K562 (cell line): ENCODE results near the gene ENTREP3.

Experiments used
- ELF1 ChIP-seq: fragments of 200-800 bp; sonication (Bioruptor generic); IDR thresholded peaks from 2 replicates; pipeline ENCODE4 v1.6.1; 2016; ENCODE audit warnings: missing genetic modification characterization, missing compliant biosample characterization
- MXI1 ChIP-seq: IDR thresholded peaks from 2 replicates; pipeline ENCODE4 v1.6.1; 2011; ENCODE audit warnings: low read depth, mild to moderate bottlenecking, improper control_type of control experiment, low read length
- NRF1 ChIP-seq, 2 experiments: fragments of 450-650 bp; IDR thresholded peaks in 1 of 2; conservative IDR thresholded peaks in 1 of 2; 2 replicates each; pipeline ENCODE4 v1.6.1; 2014; ENCODE audit warnings: mild to moderate bottlenecking in 2 of 2
- POLR2A ChIP-seq: fragments of 450-650 bp; conservative IDR thresholded peaks from 2 replicates; pipeline ENCODE4 v1.6.1; 2016
- PRPF4 ChIP-seq: fragments of 200-400 bp; formaldehyde crosslinking; IDR thresholded peaks from one replicate; pipeline ENCODE4 v1.6.1; 2017; ENCODE audit warnings: low read length, low read depth, mild to moderate bottlenecking; ENCODE audit not compliant: insufficient read depth, poor library complexity, severe bottlenecking
- SMARCE1 ChIP-seq: fragments of 450-650 bp; IDR thresholded peaks from 2 replicates; pipeline ENCODE4 v1.7.1; 2016; ENCODE audit warnings: mild to moderate bottlenecking
- SNRNP70 ChIP-seq: fragments of 200-400 bp; formaldehyde crosslinking; optimal IDR thresholded peaks from 2 replicates; pipeline ENCODE3; 2017; ENCODE audit warnings: low read depth, low read length
- TAF1 ChIP-seq: IDR thresholded peaks from 2 replicates; pipeline ENCODE4 v1.6.1; 2011; ENCODE audit warnings: mild to moderate bottlenecking, low read length, moderate library complexity; ENCODE audit not compliant: insufficient read depth, control insufficient read depth, severe bottlenecking; ENCODE audit errors: extremely low read depth
- ZNF274 ChIP-seq: IDR thresholded peaks from 2 replicates; pipeline ENCODE4 v1.6.1; 2011; ENCODE audit warnings: low read depth, mild to moderate bottlenecking, low read length, moderate library complexity, borderline replicate concordance
- TF ChIP-seq, protein P1 (sequence below), 3 experiments: IDR thresholded peaks in 2 of 3; conservative IDR thresholded peaks in 1 of 3; 2 replicates each; pipeline ENCODE4 v1.5.1; 2011 to 2012; ENCODE audit warnings: low read length in 3 of 3, mild to moderate bottlenecking in 3 of 3, control low read depth in 2 of 3, improper control_type of control experiment in 1 of 3, inconsistent platforms in 1 of 3, low read depth in 1 of 3, mixed read lengths in 1 of 3, moderate library complexity in 1 of 3; ENCODE audit not compliant: insufficient read depth in 2 of 3
- TF ChIP-seq, protein P2 (sequence below): fragments of 250-450 bp; sonication (Bioruptor Pico); IDR thresholded peaks from 2 replicates; pipeline ENCODE4 v1.5.0; 2022; ENCODE audit warnings: mild to moderate bottlenecking
- TF ChIP-seq, protein P3 (sequence below): fragments of 250-450 bp; sonication (Bioruptor Pico); IDR thresholded peaks from 2 replicates; pipeline ENCODE4 v1.5.0; 2020; ENCODE audit warnings: mild to moderate bottlenecking, borderline replicate concordance

DNA sequence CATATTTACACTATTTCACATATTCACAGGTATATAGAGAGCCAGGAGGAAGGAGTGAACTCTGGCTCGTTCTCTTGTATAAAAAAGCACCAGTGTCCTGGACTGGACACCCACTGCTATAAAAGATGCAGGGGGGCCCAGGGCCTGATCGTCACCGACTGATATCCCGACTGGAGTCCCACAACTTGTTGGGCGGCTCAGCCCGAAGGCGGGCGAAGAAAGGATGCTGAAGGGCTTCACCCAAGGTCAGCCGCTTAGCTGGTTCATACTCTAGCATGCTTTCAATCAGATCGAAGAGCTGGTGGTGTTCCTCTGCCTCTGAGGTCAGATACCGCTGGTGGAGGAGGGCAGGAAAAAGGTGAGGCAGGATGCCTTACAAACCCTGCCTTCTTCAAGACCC is 7.8 kb upstream of the ENTREP3 start:
- TF ChIP-seq, protein P1, sequence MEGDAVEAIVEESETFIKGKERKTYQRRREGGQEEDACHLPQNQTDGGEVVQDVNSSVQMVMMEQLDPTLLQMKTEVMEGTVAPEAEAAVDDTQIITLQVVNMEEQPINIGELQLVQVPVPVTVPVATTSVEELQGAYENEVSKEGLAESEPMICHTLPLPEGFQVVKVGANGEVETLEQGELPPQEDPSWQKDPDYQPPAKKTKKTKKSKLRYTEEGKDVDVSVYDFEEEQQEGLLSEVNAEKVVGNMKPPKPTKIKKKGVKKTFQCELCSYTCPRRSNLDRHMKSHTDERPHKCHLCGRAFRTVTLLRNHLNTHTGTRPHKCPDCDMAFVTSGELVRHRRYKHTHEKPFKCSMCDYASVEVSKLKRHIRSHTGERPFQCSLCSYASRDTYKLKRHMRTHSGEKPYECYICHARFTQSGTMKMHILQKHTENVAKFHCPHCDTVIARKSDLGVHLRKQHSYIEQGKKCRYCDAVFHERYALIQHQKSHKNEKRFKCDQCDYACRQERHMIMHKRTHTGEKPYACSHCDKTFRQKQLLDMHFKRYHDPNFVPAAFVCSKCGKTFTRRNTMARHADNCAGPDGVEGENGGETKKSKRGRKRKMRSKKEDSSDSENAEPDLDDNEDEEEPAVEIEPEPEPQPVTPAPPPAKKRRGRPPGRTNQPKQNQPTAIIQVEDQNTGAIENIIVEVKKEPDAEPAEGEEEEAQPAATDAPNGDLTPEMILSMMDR (IDR thresholded peaks at IDR 0.05 in 2 of 3, conservative IDR thresholded peaks at IDR 0.05 in 1 of 3; ENCODE audit: insufficient read depth in 2 of 3, low read depth in 1 of 3, low read length in 3 of 3), result no peak
- TF ChIP-seq TAF1 (no peak), SNRNP70 (no peak), PRPF4 (no peak), MXI1 (no peak), SMARCE1 (no peak), POLR2A (no peak), ELF1 (tag) (no peak), NRF1 (conservative IDR thresholded peaks at IDR 0.05 in 1 of 2, IDR thresholded peaks at IDR 0.05 in 1 of 2) (no peak), ZNF274 (no peak)
- TF ChIP-seq, protein P2, sequence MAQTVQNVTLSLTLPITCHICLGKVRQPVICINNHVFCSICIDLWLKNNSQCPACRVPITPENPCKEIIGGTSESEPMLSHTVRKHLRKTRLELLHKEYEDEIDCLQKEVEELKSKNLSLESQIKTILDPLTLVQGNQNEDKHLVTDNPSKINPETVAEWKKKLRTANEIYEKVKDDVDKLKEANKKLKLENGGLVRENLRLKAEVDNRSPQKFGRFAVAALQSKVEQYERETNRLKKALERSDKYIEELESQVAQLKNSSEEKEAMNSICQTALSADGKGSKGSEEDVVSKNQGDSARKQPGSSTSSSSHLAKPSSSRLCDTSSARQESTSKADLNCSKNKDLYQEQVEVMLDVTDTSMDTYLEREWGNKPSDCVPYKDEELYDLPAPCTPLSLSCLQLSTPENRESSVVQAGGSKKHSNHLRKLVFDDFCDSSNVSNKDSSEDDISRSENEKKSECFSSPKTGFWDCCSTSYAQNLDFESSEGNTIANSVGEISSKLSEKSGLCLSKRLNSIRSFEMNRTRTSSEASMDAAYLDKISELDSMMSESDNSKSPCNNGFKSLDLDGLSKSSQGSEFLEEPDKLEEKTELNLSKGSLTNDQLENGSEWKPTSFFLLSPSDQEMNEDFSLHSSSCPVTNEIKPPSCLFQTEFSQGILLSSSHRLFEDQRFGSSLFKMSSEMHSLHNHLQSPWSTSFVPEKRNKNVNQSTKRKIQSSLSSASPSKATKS (CRISPR knock-in tag), result no peak
- TF ChIP-seq, protein P3, sequence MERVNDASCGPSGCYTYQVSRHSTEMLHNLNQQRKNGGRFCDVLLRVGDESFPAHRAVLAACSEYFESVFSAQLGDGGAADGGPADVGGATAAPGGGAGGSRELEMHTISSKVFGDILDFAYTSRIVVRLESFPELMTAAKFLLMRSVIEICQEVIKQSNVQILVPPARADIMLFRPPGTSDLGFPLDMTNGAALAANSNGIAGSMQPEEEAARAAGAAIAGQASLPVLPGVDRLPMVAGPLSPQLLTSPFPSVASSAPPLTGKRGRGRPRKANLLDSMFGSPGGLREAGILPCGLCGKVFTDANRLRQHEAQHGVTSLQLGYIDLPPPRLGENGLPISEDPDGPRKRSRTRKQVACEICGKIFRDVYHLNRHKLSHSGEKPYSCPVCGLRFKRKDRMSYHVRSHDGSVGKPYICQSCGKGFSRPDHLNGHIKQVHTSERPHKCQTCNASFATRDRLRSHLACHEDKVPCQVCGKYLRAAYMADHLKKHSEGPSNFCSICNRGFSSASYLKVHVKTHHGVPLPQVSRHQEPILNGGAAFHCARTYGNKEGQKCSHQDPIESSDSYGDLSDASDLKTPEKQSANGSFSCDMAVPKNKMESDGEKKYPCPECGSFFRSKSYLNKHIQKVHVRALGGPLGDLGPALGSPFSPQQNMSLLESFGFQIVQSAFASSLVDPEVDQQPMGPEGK (CRISPR knock-in tag), result no peak
